Measurements from ENCODE around the gene BZW2.

DNA sequence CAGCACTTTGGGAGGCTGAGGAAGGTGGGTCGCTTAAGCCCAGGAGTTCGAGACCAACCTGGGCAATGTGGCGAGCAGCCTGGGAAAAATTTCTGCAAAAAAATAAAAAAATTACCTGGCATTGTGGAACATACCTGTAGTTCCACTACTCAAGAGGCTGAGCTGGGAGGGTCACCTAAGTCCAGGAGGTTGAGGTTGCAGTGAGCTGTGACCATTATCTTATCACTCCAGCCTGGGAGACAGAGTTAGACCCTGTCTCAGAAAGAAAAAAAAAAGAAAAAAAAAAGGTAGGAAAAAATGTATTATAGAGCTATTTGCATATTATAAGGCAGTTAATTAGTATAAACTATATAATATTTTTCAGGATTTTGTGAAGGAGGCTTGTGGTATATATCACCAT lies 96.6 kb downstream of the BZW2 start:
- TF ChIP-seq EZH2 (IDR thresholded peaks at IDR 0.05; ENCODE audit: insufficient read depth, poor library complexity, severe bottlenecking) = no peak
- TF ChIP-seq EZH2phosphoT487 (IDR thresholded peaks at IDR 0.05; ENCODE audit: insufficient read depth, low read depth) = no peak
